ENCODE data around the gene LPAR5.

LPAR5 gene

GRCh38 chr12:6635856-6636531 lies at the start of gene LPAR5:
LPAR5 (minus strand) TSS chr12:6635959; CDS start chr12:6621248, 14,711 bp downstream.
- DNase-seq = peak; percentile 38 to 49

- DNase-seq = peak; percentile 40 to 78
These were observed 48.9 kb upstream of the LPAR5 start for GRCh38 chr12:6684609-6685008.

- no peak for DNase-seq
These were observed 41.2 kb upstream of the LPAR5 start for GRCh38 chr12:6676962-6677361.

- DNase-seq = no peak
These were observed 36.4 kb upstream of the LPAR5 start for GRCh38 chr12:6672143-6672542.

- no peak for DNase-seq
These were observed 31.9 kb upstream of the LPAR5 start for GRCh38 chr12:6667559-6668210.

- DNase-seq = no peak
These were observed 30.5 kb upstream of the LPAR5 start for GRCh38 chr12:6666211-6666610.

- DNase-seq = no peak
These were observed 29.1 kb upstream of the LPAR5 start for GRCh38 chr12:6664902-6665301.

GRCh38 chr12:6662906-6663742 lies 27.4 kb upstream of the LPAR5 start, which contains the start of gene ING4:
ING4 (minus strand) TSS chr12:6663119; CDS start chr12:6663101, 18 bp downstream.
- DNase-seq = peak; percentile 99

GRCh38 chr12:6662602-6662905 lies 26.8 kb upstream of the LPAR5 start:
- DNase-seq = no peak

- DNase-seq = no peak
These were observed 18.2 kb upstream of the LPAR5 start for GRCh38 chr12:6653987-6654386.

- no peak for DNase-seq
These were observed 17.6 kb upstream of the LPAR5 start for GRCh38 chr12:6653342-6653741.

- DNase-seq = no peak
These were observed 16.6 kb upstream of the LPAR5 start for GRCh38 chr12:6652391-6652790.

- no peak for DNase-seq
These were observed 15.1 kb upstream of the LPAR5 start for GRCh38 chr12:6650832-6651231.

GRCh38 chr12:6647083-6647604 lies 11.4 kb upstream of the LPAR5 start, which contains the start of gene ACRBP:
ACRBP (minus strand) TSS chr12:6647432; CDS start chr12:6647366, 66 bp downstream.
- DNase-seq = peak in 1 of 2 donors; percentile 59

GRCh38 chr12:6646276-6647082 lies 10.7 kb upstream of the LPAR5 start:
- DNase-seq = no peak

- DNase-seq = no peak
These were observed 9.1 kb upstream of the LPAR5 start for GRCh38 chr12:6644903-6645302.

GRCh38 chr12:6644257-6644596 lies 8.5 kb upstream of the LPAR5 start:
- DNase-seq = peak in 1 of 2 donors; percentile 25

GRCh38 chr12:6643569-6644256 lies 8.0 kb upstream of the LPAR5 start:
- DNase-seq = no peak

- no peak for DNase-seq
These were observed 5.4 kb upstream of the LPAR5 start for GRCh38 chr12:6641131-6641530.

GRCh38 chr12:6640497-6640896 lies 4.7 kb upstream of the LPAR5 start:
- no peak for DNase-seq

GRCh38 chr12:6639151-6639801 lies 3.5 kb upstream of the LPAR5 start:
- no peak for DNase-seq
